GM18505 (cell line): ENCODE results near the gene RAB10.
"Not testable (repeated sequence)": the region's sequence is repeated elsewhere in the genome, so short reads cannot be mapped to it uniquely, and the experiment has no call there.

Experiments
- ATAC-seq: cut with Tn5 transposase; IDR thresholded peaks from one replicate; pipeline ENCODE4 v1.9.1; 2021; ENCODE audit not compliant: unreplicated experiment
- POLR2A ChIP-seq: IDR thresholded peaks from 4 replicates; pipeline ENCODE4 v1.6.1; 2011; ENCODE audit warnings: borderline replicate concordance; ENCODE audit not compliant: insufficient read depth, insufficient read length; ENCODE audit errors: extremely low read depth

The RAB10 gene

GRCh38 chr2:26081556-26081955 is 47.7 kb downstream of the RAB10 start:
- no peak for TF ChIP-seq POLR2A
- no peak for ATAC-seq

- ATAC-seq, result no peak
- no peak for TF ChIP-seq POLR2A
Measured at GRCh38 chr2:26086155-26086637, 52.3 kb downstream of the RAB10 start.

- ATAC-seq, result no peak
- TF ChIP-seq POLR2A, result no peak
Measured at GRCh38 chr2:26086779-26087178, 52.9 kb downstream of the RAB10 start.

- no peak for ATAC-seq
- no peak for TF ChIP-seq POLR2A
Measured at GRCh38 chr2:26088038-26088643, 54.3 kb downstream of the RAB10 start.

- not testable (repeated sequence) for ATAC-seq
Measured at GRCh38 chr2:26088931-26089330, 55.0 kb downstream of the RAB10 start.

- no peak for ATAC-seq
- TF ChIP-seq POLR2A, result no peak
Measured at GRCh38 chr2:26089337-26089736, 55.5 kb downstream of the RAB10 start.

- TF ChIP-seq POLR2A, result no peak
- no peak for ATAC-seq
Measured at GRCh38 chr2:26095758-26096157, 61.9 kb downstream of the RAB10 start.

GRCh38 chr2:26099933-26100332 is 66.0 kb downstream of the RAB10 start:
- TF ChIP-seq POLR2A, result no peak
- ATAC-seq, result no peak

- no peak for ATAC-seq
- no peak for TF ChIP-seq POLR2A
Measured at GRCh38 chr2:26100384-26100783, 66.5 kb downstream of the RAB10 start.

GRCh38 chr2:26103752-26104151 is 69.9 kb downstream of the RAB10 start:
- TF ChIP-seq POLR2A, result no peak
- ATAC-seq, result no peak

GRCh38 chr2:26108701-26109100 is 74.8 kb downstream of the RAB10 start:
- not testable (repeated sequence) for ATAC-seq

- no peak for TF ChIP-seq POLR2A
Measured at GRCh38 chr2:26112201-26112600, 78.3 kb downstream of the RAB10 start.

GRCh38 chr2:26114151-26114550 is 80.3 kb downstream of the RAB10 start:
- TF ChIP-seq POLR2A, result no peak
- ATAC-seq, result no peak

More at GRCh38 chr2:26112201-26112600, 78.3 kb downstream of the RAB10 start:
- no peak for ATAC-seq

GRCh38 chr2:26118682-26119081 is 84.8 kb downstream of the RAB10 start:
- ATAC-seq, result no peak

GRCh38 chr2:26119521-26119920 is 85.6 kb downstream of the RAB10 start:
- ATAC-seq, result no peak
- TF ChIP-seq POLR2A, result no peak

More at GRCh38 chr2:26118682-26119081, 84.8 kb downstream of the RAB10 start:
- no peak for TF ChIP-seq POLR2A
